Chondrocyte (in vitro differentiated cells): ENCODE results near the gene TSTD1. TPM values are rescaled to one million over a fixed set of nuclear protein-coding genes. Genes with fewer than 3 reads are reported as not detected.
"Not testable (repeated sequence)": the region's sequence is repeated elsewhere in the genome, so short reads cannot be mapped to it uniquely, and the experiment has no call there.

Experiments
- DNase-seq: peaks from one replicate; pipeline ENCODE4 v3.0.0; 2021; ENCODE audit warnings: mixed read lengths, low spot score
- H3K27ac Mint-ChIP-seq: one replicate; pipeline ENCODE4 v1.8.0; 2021; ENCODE audit warnings: mild to moderate bottlenecking, moderate library complexity, mixed read lengths; ENCODE audit not compliant: unreplicated experiment
- H3K27me3 Mint-ChIP-seq: 2 replicates; pipeline ENCODE4 v1.8.0; 2021; ENCODE audit warnings: low read depth, mixed read lengths
- H3K36me3 Mint-ChIP-seq: 2 replicates; pipeline ENCODE4 v1.8.0; 2021; ENCODE audit warnings: low read depth, mixed read lengths
- H3K4me1 Mint-ChIP-seq: 2 replicates; pipeline ENCODE4 v1.8.0; 2021; ENCODE audit warnings: low read depth, mild to moderate bottlenecking, mixed read lengths
- H3K4me3 Mint-ChIP-seq: one replicate; pipeline ENCODE4 v1.8.0; 2021; ENCODE audit warnings: mild to moderate bottlenecking, moderate library complexity, mixed read lengths; ENCODE audit not compliant: unreplicated experiment
- H3K9me3 Mint-ChIP-seq: 2 replicates; pipeline ENCODE4 v1.8.0; 2021; ENCODE audit warnings: low read depth, mixed read lengths
- total RNA-seq: library from RNA; stranded (reverse); gene quantifications from 3 replicates; pipeline ENCODE4 v1.2.1, GENCODE V29; 2021
- TF ChIP-seq, protein P1 (sequence below): fragments of 200-600 bp; sonication (generic); IDR thresholded peaks from 2 replicates; pipeline ENCODE4 v1.5.0; 2021; ENCODE audit warnings: antibody characterized with exemption, mild to moderate bottlenecking, moderate library complexity

Gene TSTD1
- total RNA-seq, 1 donor from 2014 or later: not detected

- Mint-ChIP-seq H3K27me3 (peaks cover 45% of the 10 kb centered on the region), H3K9me3 (no peaks in the 10 kb centered on the region), H3K27ac (no peak overlapping the region), H3K36me3 (no peaks in the 10 kb centered on the region), H3K4me1 (peaks cover 20% of the 10 kb centered on the region), H3K4me3 (peak overlapping the region; percentile 83)
- TF ChIP-seq, protein P1, sequence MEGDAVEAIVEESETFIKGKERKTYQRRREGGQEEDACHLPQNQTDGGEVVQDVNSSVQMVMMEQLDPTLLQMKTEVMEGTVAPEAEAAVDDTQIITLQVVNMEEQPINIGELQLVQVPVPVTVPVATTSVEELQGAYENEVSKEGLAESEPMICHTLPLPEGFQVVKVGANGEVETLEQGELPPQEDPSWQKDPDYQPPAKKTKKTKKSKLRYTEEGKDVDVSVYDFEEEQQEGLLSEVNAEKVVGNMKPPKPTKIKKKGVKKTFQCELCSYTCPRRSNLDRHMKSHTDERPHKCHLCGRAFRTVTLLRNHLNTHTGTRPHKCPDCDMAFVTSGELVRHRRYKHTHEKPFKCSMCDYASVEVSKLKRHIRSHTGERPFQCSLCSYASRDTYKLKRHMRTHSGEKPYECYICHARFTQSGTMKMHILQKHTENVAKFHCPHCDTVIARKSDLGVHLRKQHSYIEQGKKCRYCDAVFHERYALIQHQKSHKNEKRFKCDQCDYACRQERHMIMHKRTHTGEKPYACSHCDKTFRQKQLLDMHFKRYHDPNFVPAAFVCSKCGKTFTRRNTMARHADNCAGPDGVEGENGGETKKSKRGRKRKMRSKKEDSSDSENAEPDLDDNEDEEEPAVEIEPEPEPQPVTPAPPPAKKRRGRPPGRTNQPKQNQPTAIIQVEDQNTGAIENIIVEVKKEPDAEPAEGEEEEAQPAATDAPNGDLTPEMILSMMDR: no peak
- no peak for DNase-seq
These were observed 16.8 kb downstream of the TSTD1 start for GRCh38 chr1:161021970-161022353.

GRCh38 chr1:161021165-161021969, 17.4 kb downstream of the TSTD1 start:
- Mint-ChIP-seq H3K36me3 (no peaks in the 10 kb centered on the region), H3K27ac (no peak overlapping the region), H3K27me3 (peaks cover 45% of the 10 kb centered on the region), H3K9me3 (no peaks in the 10 kb centered on the region), H3K4me1 (peaks cover 20% of the 10 kb centered on the region), H3K4me3 (peak overlapping the region; percentile 83)
- DNase-seq: no peak
- TF ChIP-seq, protein P1: no peak

GRCh38 chr1:161020509-161021164, 18.1 kb downstream of the TSTD1 start, which contains the start of gene F11R:
F11R (minus strand) TSS chr1:161021152; CDS start chr1:161021073, 79 bp downstream.
- H3K36me3 Mint-ChIP-seq: no peaks in the 10 kb centered on the region
- DNase-seq: no peak
- no peak within 1 kb of the TSS for H3K27ac Mint-ChIP-seq
- peak within 1 kb of the TSS; percentile 83 for H3K4me3 Mint-ChIP-seq
- peaks cover 45% of the 10 kb centered on the region for H3K27me3 Mint-ChIP-seq
- no peaks in the 10 kb centered on the region for H3K9me3 Mint-ChIP-seq
- TF ChIP-seq, protein P1: peak; percentile 31
- peaks cover 20% of the 10 kb centered on the region for H3K4me1 Mint-ChIP-seq

DNA sequence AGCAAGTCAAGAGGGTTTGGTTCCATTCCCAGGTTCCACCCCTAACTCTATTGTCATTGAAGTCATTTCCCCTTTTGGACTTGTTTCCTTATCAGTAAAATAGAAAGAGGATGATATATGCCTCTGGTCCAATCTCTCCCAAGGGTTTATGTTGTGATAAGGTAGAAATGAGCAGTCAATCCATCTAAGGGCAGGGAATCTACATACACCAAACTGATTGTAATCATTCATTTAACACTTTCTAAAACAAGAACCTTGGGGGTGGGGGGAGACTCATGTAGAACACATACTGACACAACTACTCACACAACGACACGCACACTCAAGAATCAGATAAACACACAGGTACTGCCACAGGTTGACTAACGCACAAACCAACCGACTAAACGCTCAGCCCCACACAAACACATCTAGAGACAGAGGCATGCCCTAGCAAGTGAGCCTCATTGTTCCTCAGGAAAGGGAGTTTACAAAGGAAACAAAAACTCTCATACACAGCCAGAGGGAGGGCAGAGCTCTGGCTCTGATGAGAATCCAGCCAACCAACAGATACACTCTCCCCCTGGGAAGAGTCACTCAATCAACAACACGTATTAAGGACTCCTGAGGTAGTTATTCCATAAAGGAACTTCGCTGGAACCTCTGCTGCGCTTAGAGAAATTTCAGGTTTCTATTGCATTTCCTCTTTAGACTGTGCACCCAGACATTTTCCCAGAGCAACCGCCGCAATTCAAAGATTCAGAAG, 18.8 kb downstream of the TSTD1 start:
- TF ChIP-seq, protein P1: no peak
- Mint-ChIP-seq H3K27ac (no peak overlapping the region), H3K36me3 (no peaks in the 10 kb centered on the region), H3K9me3 (no peaks in the 10 kb centered on the region), H3K4me1 (peaks cover 20% of the 10 kb centered on the region), H3K4me3 (peak overlapping the region; percentile 83), H3K27me3 (peaks cover 45% of the 10 kb centered on the region)
- DNase-seq: no peak

DNA sequence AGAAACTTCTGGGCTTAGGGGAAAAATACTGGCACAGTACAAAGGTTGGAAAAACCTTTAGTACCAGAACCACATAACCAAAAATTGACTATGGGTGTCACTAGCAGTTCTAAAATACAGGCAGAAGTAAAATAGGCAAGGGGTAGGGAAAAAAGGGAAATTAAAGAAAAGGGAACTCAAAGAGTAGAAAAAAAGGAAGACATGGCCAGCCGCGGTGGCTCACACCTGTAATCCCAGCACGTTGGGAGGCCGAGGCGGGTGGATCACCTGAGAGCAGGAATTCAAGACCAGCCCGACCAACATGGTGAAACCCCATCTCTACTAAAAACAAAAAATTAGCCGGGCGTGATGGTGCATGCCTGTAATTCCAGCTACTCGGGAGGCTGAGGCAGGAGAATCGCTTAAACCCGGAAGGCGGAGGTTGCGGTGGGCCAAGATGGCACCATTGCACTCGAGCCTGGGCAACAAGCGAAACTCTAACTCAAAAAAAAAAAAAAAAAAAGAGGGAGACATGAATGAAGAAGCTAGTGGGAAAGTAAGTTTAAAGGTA, 19.6 kb downstream of the TSTD1 start:
- not testable (repeated sequence) for DNase-seq, H3K4me3 Mint-ChIP-seq, H3K9me3 Mint-ChIP-seq, H3K36me3 Mint-ChIP-seq, H3K27ac Mint-ChIP-seq
- Mint-ChIP-seq H3K27me3 (peaks cover 45% of the 10 kb centered on the region), H3K4me1 (peaks cover 20% of the 10 kb centered on the region)
